Uterus (tissue), 2 donors: Measurements from ENCODE around the gene GSK3B.

Source experiments
- POLR2A ChIP-seq, 2 donors: fragments of 450-650 bp; IDR thresholded peaks; one replicate each; pipeline ENCODE4 v1.6.1; 2016; ENCODE audit warnings: antibody characterized with exemption in 2 of 2, mild to moderate bottlenecking in 1 of 2, moderate library complexity in 1 of 2
- TF ChIP-seq, protein P1 (sequence below), 4 experiments: fragments of 200-600 bp in 2 of 4; fragments of 450-650 bp in 2 of 4; sonication (generic) in 2 of 4; IDR thresholded peaks; one replicate each; pipeline ENCODE4 v1.5.1; 2016 to 2019; ENCODE audit warnings: antibody characterized with exemption in 4 of 4, mild to moderate bottlenecking in 2 of 4, moderate library complexity in 1 of 4

DNA sequence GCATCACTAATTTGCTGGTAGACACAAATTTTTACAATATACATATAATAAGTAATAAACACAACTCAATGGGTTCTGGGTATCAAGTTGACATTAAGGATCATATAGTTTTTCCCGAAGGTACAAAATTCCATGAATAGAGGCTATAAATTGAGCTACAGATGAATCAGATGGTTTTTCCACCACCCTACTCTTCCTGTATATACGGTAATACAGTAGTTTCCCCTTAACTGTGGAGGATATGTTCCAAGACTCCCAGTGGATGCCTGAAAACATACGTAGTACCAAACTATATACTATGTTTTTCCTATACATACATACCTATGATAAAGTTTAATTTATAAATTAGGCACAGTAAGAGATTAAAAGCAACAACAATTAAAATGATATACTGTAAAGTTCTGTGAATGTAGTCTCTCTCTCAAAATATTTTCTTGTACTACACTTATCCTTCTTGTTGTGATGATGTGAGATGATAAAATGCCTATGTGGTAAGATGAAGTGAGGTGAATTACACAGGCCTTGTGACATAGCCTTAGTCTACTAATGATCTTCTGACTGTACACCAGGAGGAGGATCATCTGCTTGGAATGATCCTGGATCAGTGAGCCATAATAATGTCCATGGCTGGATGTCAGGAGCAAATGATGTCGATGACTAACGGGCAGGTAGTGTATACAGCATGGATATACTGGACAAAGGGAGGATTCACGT lies 195.6 kb downstream of the GSK3B start:
- TF ChIP-seq, protein P1, sequence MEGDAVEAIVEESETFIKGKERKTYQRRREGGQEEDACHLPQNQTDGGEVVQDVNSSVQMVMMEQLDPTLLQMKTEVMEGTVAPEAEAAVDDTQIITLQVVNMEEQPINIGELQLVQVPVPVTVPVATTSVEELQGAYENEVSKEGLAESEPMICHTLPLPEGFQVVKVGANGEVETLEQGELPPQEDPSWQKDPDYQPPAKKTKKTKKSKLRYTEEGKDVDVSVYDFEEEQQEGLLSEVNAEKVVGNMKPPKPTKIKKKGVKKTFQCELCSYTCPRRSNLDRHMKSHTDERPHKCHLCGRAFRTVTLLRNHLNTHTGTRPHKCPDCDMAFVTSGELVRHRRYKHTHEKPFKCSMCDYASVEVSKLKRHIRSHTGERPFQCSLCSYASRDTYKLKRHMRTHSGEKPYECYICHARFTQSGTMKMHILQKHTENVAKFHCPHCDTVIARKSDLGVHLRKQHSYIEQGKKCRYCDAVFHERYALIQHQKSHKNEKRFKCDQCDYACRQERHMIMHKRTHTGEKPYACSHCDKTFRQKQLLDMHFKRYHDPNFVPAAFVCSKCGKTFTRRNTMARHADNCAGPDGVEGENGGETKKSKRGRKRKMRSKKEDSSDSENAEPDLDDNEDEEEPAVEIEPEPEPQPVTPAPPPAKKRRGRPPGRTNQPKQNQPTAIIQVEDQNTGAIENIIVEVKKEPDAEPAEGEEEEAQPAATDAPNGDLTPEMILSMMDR (IDR thresholded peaks at IDR 0.05) = no peak
- no peak for TF ChIP-seq POLR2A (IDR thresholded peaks at IDR 0.05)
